ENCODE measurements around the gene OSBPL6. TPM values are rescaled to one million over a fixed set of nuclear protein-coding genes. Genes with fewer than 3 reads are reported as not detected.
A peak's percentile ranks its signal among the peaks of the same experiment; 100 is the strongest.

Gene OSBPL6
- total and polyA plus RNA-seq, 9 of the 15 experiments (the other 6 are each of a cell fraction or from before 2014, with no cell fraction given) = 3.4 to 12.7 (median 9.3) TPM

- WGBS (ENCODE audit: insufficient coverage, low coverage, missing lambda C conversion rate) = 43% methylated on average over 9 of the region's 9 CpGs
- H3K79me2 ChIP-seq (ENCODE audit: control insufficient read depth, insufficient read depth, low read length) = no peaks in the 10 kb centered on the region
- BruUV-seq (replicated peaks) = no TSS peak
- ATAC-seq (no peak), FAIRE-seq (peak; percentile 46), DNase-seq (ENCODE audit: extremely low read depth in 1 of 4, low spot score in 3 of 4) (no peak)
- 0 out of 3 replicates have a peak, but pooled peaks cover 1% of the 10 kb centered on the region for H3K36me3 ChIP-seq (ENCODE audit: control insufficient read depth, insufficient read depth, low read length)
- H2AFZ ChIP-seq (ENCODE audit: low read depth, low read length) = no peak overlapping the region
- POLR2A ChIA-PET = interaction anchor here (0.6 to 2.2 kb wide), 3 partner anchors 12 to 80 kb away, joined by 3 to 8 read pairs (median 4); no protein-coding TSS in a partner anchor
- no peak overlapping the region for H3K9ac ChIP-seq (ENCODE audit: insufficient read depth in 1 of 2, low read depth in 2 of 2, low read length in 2 of 2)
- CTCF ChIA-PET (ENCODE audit: low intra/inter-chr PET ratio) = no interaction called here
- H3K4me1 ChIP-seq (replicated peaks in 1 of 2; ENCODE audit: control insufficient read depth in 2 of 2, insufficient read depth in 2 of 2, low read length in 2 of 2) = no peaks in the 10 kb centered on the region
- H3K9me3 ChIP-seq (replicated peaks; ENCODE audit: control insufficient read depth, insufficient read depth, low read depth, low read length) = no peaks in the 10 kb centered on the region
- TF ChIP-seq ZNF79 (CRISPR knock-in tag; IDR thresholded peaks at IDR 0.05; ENCODE audit: low read depth) (no peak), SIN3A (IDR thresholded peaks at IDR 0.05; ENCODE audit: borderline replicate concordance in 2 of 2, control insufficient read depth in 1 of 2, low read depth in 2 of 2, low read length in 2 of 2) (no peak), PCBP1 (IDR thresholded peaks at IDR 0.05; ENCODE audit: low read depth, low read length, poor library complexity, severe bottlenecking) (no peak), GABPB2 (CRISPR knock-in tag; conservative IDR thresholded peaks at IDR 0.05) (no peak), ZNF133 (CRISPR knock-in tag; IDR thresholded peaks at IDR 0.05) (no peak), PCBP2 (IDR thresholded peaks at IDR 0.05; ENCODE audit: low read depth, low read length, poor library complexity, severe bottlenecking) (no peak), SETDB1 (IDR thresholded peaks at IDR 0.05; ENCODE audit: low read length) (no peak), NCOA2 (IDR thresholded peaks at IDR 0.05; ENCODE audit: partially characterized antibody in 2 of 2) (no peak), SMARCA4 (IDR thresholded peaks at IDR 0.05) (no peak), TEAD4 (IDR thresholded peaks at IDR 0.05; ENCODE audit: low read length) (no peak), TEAD4 (CRISPR knock-in tag; IDR thresholded peaks at IDR 0.05; ENCODE audit: borderline replicate concordance) (no peak)
- TF ChIP-seq, protein P1, sequence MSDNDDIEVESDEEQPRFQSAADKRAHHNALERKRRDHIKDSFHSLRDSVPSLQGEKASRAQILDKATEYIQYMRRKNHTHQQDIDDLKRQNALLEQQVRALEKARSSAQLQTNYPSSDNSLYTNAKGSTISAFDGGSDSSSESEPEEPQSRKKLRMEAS (CRISPR knock-in tag; IDR thresholded peaks at IDR 0.05) = no peak
- H4K20me1 ChIP-seq (replicated peaks; ENCODE audit: control insufficient read depth, insufficient read depth, low read length) = no peaks in the 10 kb centered on the region
- H3K9me1 ChIP-seq (ENCODE audit: control insufficient read depth, insufficient read depth, low read length) = no peaks in the 10 kb centered on the region
- H3K4me2 ChIP-seq (ENCODE audit: insufficient read depth, low read length) = no peak overlapping the region
- H3K4me3 ChIP-seq = no peak overlapping the region
- in situ Hi-C loops (cut with MboI) (no loop called here), intact Hi-C loops (cut with micrococcal nuclease) (no loop called here)
- no peak overlapping the region for H3K27ac ChIP-seq (ENCODE audit: extremely low read depth, low read depth, low read length)
- H3K27me3 ChIP-seq (ENCODE audit: control insufficient read depth in 2 of 2, insufficient read depth in 2 of 2, low read length in 2 of 2) = no peaks in the 10 kb centered on the region
Measured at GRCh38 chr2:178331474-178332432, 137.4 kb downstream of the OSBPL6 start.
